T-helper 1 cell treated with Interleukin-12 subunit alpha and Interleukin-12 subunit beta and Interleukin-4 antibody, amounts not matched to agents 30 μg/mL and 1 μg/mL, for 36 hours (primary cell): ENCODE results near the gene PSEN1.

Source experiments
- H3K27ac Mint-ChIP-seq: one replicate; pipeline ENCODE4 v1.8.0; 2021; ENCODE audit warnings: mild to moderate bottlenecking, mixed read lengths
- H3K27me3 Mint-ChIP-seq: one replicate; pipeline ENCODE4 v1.8.0; 2021; ENCODE audit warnings: low read depth, mixed read lengths
- H3K36me3 Mint-ChIP-seq: one replicate; pipeline ENCODE4 v1.8.0; 2021; ENCODE audit warnings: low read depth, mixed read lengths
- H3K4me1 Mint-ChIP-seq: one replicate; pipeline ENCODE4 v1.8.0; 2021; ENCODE audit warnings: low read depth, mixed read lengths
- H3K4me3 Mint-ChIP-seq: one replicate; pipeline ENCODE4 v1.8.0; 2021; ENCODE audit warnings: mild to moderate bottlenecking, moderate library complexity, mixed read lengths
- H3K9me3 Mint-ChIP-seq: one replicate; pipeline ENCODE4 v1.8.0; 2021; ENCODE audit warnings: mixed read lengths

The PSEN1 gene

DNA sequence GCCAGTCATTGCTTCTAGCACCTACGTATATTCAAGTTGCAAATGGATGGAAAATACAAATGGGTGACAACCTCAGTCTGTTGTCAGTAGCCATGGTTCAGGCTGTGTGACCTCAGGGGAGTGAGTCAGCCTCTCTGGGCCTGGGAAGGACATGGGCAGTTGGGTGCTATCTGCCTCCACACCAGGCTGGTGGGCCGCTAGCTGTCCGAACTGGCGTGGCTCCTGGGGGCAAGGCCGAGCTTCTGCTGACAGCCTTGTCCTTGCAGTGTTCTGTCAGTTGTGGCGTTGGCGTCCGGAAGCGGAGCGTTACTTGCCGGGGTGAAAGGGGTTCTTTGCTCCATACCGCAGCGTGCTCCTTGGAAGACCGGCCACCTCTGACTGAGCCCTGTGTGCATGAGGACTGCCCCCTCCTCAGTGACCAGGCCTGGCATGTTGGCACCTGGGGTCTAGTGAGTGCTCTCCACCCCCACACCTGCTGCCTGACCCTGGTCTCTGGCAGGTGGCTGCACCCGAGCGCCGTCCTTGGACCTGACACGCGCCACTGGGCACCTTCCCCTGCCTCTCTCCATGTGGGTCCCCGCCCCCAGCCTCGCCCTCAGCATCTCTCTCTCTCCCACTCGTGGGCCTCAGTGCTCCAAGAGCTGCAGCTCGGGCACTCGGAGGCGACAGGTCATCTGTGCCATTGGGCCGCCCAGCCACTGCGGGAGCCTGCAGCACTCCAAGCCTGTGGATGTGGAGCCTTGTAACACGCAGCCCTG lies 118.1 kb downstream of the PSEN1 start:
- no peaks in the 10 kb centered on the region for H3K9me3 Mint-ChIP-seq
- H3K36me3 Mint-ChIP-seq = no peaks in the 10 kb centered on the region
- no peaks in the 10 kb centered on the region for H3K4me1 Mint-ChIP-seq
- no peak overlapping the region for H3K27ac Mint-ChIP-seq
- H3K27me3 Mint-ChIP-seq = peaks cover 3% of the 10 kb centered on the region
- H3K4me3 Mint-ChIP-seq = no peak overlapping the region

DNA sequence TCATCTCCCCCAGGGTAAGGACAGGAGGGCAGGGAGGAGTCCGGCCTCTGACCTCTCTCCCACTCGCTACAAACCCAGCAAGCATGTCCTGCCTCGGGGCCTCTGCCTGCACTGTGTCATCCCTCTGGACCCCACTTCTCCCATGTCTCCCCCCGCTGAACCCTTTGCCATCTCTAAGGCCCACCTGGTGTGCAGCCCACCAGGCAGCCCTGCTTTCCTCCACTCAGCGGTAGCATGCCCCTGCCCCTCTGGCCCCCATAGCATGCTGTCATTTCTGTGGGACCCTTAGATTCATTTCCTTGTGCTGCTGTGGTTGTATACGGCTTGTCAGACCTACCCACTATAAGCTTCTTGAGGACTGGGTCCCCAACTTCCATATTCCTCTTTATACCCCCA lies 118.7 kb downstream of the PSEN1 start:
- H3K36me3 Mint-ChIP-seq = no peaks in the 10 kb centered on the region
- H3K9me3 Mint-ChIP-seq = no peaks in the 10 kb centered on the region
- no peak overlapping the region for H3K27ac Mint-ChIP-seq
- no peak overlapping the region for H3K4me3 Mint-ChIP-seq
- H3K27me3 Mint-ChIP-seq = peaks cover 3% of the 10 kb centered on the region
- no peaks in the 10 kb centered on the region for H3K4me1 Mint-ChIP-seq

DNA sequence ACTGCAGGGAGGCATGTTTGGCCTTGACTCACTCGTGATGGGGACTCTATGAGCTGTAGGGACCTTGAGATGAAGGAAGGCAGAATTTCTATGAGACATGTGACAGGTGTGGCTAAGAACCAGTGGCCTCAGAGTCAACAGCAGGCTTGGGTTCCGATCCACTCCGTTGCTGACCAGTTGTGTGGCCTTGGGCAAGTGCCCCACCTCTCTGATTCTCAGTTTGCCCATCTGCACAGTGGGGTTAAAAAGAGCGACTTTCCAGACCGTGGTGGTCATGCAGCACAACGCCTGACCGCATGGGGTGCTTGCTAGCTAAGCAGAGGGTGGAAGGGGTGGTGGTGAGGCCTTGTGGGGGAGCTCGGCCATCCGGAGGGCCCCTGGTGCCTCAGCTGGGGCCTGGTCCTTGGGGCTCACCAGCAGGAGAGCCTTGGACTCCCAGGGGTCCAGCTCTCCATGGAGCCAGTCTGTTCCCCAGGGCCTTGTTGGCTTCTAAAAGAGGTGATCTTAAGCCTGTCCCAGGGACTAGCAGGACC lies 119.5 kb downstream of the PSEN1 start:
- H3K4me3 Mint-ChIP-seq = no peak overlapping the region
- H3K27me3 Mint-ChIP-seq = peaks cover 3% of the 10 kb centered on the region
- H3K36me3 Mint-ChIP-seq = no peaks in the 10 kb centered on the region
- no peaks in the 10 kb centered on the region for H3K9me3 Mint-ChIP-seq
- H3K4me1 Mint-ChIP-seq = no peaks in the 10 kb centered on the region
- no peak overlapping the region for H3K27ac Mint-ChIP-seq

DNA sequence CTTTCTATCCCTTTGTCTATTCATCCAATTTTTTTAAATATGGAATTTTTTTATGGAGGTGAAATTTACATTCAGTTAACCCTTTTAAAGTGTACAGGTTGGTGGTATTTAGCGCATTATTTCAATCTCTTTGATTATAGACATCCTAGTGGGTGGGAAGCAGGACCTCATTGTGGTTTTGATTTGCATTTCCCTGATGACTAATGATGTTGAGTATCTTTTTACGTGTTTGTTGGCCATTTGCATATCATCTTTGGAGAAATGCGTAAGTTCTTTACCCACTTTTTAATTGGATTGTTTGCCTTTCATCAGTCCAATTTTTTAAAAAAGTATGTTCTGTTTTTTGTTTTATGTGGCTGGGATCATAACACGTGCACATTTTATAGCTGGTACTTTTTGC lies 121.8 kb downstream of the PSEN1 start:
- no peaks in the 10 kb centered on the region for H3K36me3 Mint-ChIP-seq
- no peak overlapping the region for H3K27ac Mint-ChIP-seq
- H3K9me3 Mint-ChIP-seq = no peaks in the 10 kb centered on the region
- peaks cover 3% of the 10 kb centered on the region for H3K27me3 Mint-ChIP-seq
- H3K4me1 Mint-ChIP-seq = no peaks in the 10 kb centered on the region
- H3K4me3 Mint-ChIP-seq = no peak overlapping the region

DNA sequence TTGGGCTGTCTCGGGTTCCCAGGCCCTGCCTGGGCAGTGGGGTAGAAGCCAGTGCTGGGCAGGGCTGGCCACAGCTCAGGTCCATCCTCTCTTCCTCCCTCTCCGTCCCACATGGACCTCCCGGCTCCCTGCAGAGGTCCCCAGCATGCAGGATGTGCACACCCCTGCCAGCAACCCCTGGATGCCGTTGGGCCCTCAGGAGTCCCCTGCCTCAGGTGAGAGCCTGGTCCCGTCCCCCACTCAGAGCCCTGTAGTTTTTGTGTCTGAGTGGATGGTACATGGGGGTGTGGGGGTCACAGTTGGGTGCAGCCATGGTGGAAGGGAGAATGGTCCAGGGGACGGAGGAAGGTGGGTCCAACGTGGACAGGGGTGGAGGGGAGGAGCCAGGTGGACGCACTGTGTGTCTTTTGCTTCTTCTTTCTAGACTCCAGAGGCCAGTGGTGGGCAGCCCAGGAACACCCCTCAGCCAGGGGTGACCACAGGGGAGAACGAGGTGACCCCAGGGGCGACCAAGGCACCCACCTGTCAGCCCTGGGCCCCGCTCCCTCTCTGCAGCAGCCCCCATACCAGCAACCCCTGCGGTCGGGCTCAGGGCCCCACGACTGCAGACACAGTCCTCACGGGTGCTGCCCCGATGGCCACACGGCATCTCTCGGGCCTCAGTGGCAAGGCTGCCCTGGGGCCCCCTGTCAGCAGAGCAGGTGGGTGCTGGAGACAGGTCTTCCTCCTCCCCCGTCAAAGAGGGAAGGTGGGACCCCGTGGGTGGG lies 122.7 kb downstream of the PSEN1 start:
- H3K9me3 Mint-ChIP-seq = no peaks in the 10 kb centered on the region
- H3K4me3 Mint-ChIP-seq = no peak overlapping the region
- no peaks in the 10 kb centered on the region for H3K4me1 Mint-ChIP-seq
- H3K36me3 Mint-ChIP-seq = no peaks in the 10 kb centered on the region
- H3K27me3 Mint-ChIP-seq = peaks cover 3% of the 10 kb centered on the region
- no peak overlapping the region for H3K27ac Mint-ChIP-seq

DNA sequence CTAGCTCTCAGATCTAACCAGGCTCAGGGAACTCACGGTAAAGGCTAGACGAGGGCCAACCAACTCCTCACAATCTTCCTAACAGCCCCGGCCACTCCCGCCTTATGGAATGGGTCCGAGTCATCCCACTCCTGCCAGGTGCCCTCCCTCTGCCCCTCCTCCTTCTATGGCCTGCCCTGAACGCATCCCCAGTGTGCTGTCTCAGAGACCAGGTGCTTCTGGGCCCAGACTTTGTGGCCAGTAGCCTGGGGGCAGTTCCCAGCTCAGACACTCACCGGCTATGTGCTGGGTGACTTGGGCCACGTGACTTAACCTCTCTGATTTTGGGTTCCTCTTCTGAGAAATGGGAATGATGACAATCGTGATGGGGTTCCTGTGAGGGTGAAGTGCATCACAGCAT lies 123.5 kb downstream of the PSEN1 start:
- Mint-ChIP-seq H3K9me3 (no peaks in the 10 kb centered on the region), H3K27me3 (peaks cover 3% of the 10 kb centered on the region), H3K4me1 (no peaks in the 10 kb centered on the region), H3K36me3 (no peaks in the 10 kb centered on the region), H3K4me3 (no peak overlapping the region), H3K27ac (no peak overlapping the region)

DNA sequence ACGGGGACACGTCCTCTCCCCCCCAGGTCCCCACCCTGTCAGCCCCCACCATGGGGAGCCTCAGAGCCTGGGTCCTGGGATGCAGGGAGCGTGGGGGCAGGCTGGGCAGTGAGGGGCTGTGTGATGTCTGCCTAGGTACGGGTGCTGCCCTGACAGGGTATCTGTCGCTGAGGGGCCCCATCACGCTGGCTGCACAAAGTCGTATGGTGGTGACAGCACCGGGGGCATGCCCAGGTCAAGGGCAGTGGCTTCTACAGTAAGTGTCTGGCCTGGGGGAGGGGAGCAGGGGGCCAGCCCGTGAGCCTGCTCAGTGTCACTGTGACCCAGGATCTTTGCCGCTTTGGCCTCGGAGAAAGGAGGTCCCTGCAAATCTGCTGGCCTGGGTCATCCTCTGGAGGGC lies 124.3 kb downstream of the PSEN1 start:
- Mint-ChIP-seq H3K9me3 (no peaks in the 10 kb centered on the region), H3K4me3 (no peak overlapping the region), H3K4me1 (no peaks in the 10 kb centered on the region), H3K27ac (no peak overlapping the region), H3K27me3 (peaks cover 3% of the 10 kb centered on the region), H3K36me3 (no peaks in the 10 kb centered on the region)

DNA sequence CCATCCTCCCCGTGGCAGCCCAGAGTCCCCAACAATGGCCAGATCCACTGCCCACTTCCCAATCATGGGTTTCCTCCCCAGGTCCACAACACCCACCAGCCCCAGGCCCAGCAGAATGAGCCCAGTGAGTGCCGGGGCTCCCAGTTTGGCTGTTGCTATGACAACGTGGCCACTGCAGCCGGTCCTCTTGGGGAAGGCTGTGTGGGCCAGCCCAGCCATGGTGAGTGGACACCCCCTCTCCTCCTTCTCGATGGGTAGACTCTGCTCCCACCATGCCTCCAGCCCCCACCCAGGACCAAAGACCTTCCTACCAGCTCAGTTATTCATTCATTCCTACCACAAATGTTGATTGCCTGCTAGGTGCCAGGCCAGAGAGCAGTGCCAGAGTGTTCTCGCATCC lies 124.8 kb downstream of the PSEN1 start:
- H3K36me3 Mint-ChIP-seq = no peaks in the 10 kb centered on the region
- H3K4me3 Mint-ChIP-seq = no peak overlapping the region
- H3K9me3 Mint-ChIP-seq = no peaks in the 10 kb centered on the region
- peaks cover 3% of the 10 kb centered on the region for H3K27me3 Mint-ChIP-seq
- no peak overlapping the region for H3K27ac Mint-ChIP-seq
- H3K4me1 Mint-ChIP-seq = no peaks in the 10 kb centered on the region

DNA sequence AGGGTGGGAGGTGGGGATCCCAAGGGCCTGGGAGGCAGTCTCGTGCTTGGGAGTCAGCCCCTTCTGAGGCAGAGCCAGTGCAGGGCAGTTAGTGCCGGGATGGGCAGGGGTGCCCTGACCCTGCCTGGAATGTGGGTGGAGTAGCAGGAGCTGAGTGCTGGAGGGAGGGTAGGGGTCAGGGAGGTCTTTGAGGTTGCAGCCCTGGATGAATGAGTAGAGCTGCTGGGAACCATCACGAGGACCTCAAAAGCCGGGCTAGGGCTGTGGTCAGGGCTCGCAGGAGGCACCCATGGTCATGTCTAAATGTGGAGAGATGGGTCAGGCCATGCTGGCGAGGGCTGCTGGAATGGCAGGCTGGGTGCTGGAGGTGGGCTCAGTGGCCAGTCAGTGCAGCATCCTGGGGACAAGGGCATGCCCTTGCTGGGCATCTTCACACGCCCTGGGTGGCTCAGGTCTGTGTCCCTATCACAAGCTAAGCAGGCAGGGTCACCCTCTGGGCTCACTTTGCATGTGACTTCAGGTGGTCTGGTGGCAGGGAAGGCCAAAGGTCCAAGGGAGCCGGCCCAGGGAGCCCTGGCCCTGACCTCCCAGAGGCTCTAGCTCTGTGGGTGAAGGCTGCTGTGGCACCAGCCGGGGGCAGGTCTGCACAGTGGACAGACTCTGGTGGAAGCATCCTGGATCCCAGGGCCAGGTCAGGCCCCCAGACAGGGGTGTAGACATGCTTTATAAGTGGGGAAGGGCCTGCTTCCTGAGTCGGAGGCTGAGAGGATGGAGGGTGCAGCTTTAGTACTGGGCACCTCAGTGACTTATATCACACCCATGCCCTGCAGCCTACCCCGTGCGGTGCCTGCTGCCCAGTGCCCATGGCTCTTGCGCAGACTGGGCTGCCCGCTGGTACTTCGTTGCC lies 125.5 kb downstream of the PSEN1 start:
- Mint-ChIP-seq H3K36me3 (no peaks in the 10 kb centered on the region), H3K27ac (no peak overlapping the region), H3K9me3 (no peaks in the 10 kb centered on the region), H3K4me1 (no peaks in the 10 kb centered on the region), H3K27me3 (peaks cover 3% of the 10 kb centered on the region), H3K4me3 (no peak overlapping the region)

DNA sequence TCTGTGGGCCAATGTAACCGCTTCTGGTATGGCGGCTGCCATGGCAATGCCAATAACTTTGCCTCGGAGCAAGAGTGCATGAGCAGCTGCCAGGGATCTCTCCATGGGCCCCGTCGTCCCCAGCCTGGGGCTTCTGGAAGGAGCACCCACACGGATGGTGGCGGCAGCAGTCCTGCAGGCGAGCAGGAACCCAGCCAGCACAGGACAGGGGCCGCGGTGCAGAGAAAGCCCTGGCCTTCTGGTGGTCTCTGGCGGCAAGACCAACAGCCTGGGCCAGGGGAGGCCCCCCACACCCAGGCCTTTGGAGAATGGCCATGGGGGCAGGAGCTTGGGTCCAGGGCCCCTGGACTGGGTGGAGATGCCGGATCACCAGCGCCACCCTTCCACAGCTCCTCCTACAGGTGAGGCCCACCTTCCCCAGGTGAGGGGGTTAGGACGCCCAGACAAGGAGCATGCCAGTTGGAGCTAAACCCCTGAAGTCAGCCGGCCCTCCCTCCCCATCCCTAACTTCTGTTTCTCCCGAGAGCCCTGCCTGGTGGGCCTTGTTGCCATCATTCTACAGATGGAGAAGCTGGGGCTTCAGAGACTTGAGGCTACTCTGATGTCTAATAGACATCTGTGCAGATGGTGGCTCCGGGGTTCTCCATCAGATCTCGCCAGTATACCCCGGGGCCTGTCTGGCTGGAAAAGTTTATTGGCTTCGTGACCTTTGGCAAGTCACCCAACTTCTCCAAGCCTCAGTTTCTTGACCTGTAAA lies 126.3 kb downstream of the PSEN1 start:
- Mint-ChIP-seq H3K27me3 (peaks cover 3% of the 10 kb centered on the region), H3K4me3 (no peak overlapping the region), H3K27ac (no peak overlapping the region), H3K36me3 (no peaks in the 10 kb centered on the region), H3K9me3 (no peaks in the 10 kb centered on the region), H3K4me1 (no peaks in the 10 kb centered on the region)

DNA sequence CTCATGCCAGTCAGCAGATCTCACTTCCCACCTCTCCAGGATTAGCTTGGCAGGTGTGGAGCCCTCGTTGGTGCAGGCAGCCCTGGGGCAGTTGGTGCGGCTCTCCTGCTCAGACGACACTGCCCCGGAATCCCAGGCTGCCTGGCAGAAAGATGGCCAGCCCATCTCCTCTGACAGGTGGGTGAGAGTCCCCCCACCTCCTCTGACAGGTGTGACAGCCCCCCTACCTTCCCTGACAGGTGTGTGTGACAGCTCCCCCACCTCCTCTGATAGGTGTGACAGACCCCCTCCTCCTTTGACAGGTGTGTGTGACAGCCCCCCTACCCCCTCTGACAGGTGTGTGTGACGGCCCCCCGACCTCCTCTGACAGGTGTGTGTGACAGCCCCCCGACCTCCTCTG lies 127.3 kb downstream of the PSEN1 start:
- H3K27me3 Mint-ChIP-seq = no peaks in the 10 kb centered on the region
- H3K4me1 Mint-ChIP-seq = no peaks in the 10 kb centered on the region
- no peak overlapping the region for H3K27ac Mint-ChIP-seq
- H3K36me3 Mint-ChIP-seq = no peaks in the 10 kb centered on the region
- no peak overlapping the region for H3K4me3 Mint-ChIP-seq
- no peaks in the 10 kb centered on the region for H3K9me3 Mint-ChIP-seq

DNA sequence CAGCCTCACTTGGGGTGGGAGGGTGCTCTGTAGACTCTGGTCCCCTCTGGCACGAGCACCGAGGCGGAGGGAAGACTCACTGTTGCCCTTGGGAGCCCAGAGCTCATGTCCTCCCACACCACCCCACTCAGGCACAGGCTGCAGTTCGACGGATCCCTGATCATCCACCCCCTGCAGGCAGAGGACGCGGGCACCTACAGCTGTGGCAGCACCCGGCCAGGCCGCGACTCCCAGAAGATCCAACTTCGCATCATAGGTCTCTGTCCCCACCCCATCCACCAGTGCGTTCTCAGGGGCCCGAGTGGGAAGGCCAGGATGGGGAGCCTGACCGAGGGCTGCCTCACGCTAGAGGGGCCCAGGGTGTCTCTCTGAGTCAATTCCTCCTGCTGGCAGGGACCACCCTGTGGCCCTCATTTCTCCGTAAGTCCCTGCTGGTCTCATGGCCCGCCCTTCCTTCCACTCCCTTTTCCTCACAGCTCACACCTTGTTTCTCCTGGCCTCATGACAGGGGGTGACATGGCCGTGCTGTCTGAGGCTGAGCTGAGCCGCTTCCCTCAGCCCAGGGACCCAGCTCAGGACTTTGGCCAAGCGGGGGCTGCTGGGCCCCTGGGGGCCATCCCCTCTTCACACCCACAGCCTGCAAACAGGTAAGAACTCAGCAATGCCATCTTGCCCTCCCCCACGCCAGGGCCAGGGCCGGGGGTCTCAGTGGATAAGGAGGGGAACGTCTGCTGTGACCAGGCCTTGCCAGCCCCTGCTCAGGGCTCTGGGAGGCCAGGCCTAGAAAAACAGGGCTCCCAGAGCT lies 128.0 kb downstream of the PSEN1 start:
- H3K27ac Mint-ChIP-seq = no peak overlapping the region
- H3K4me3 Mint-ChIP-seq = no peak overlapping the region
- H3K27me3 Mint-ChIP-seq = peaks cover 5% of the 10 kb centered on the region
- no peaks in the 10 kb centered on the region for H3K9me3 Mint-ChIP-seq
- no peaks in the 10 kb centered on the region for H3K36me3 Mint-ChIP-seq
- no peaks in the 10 kb centered on the region for H3K4me1 Mint-ChIP-seq

DNA sequence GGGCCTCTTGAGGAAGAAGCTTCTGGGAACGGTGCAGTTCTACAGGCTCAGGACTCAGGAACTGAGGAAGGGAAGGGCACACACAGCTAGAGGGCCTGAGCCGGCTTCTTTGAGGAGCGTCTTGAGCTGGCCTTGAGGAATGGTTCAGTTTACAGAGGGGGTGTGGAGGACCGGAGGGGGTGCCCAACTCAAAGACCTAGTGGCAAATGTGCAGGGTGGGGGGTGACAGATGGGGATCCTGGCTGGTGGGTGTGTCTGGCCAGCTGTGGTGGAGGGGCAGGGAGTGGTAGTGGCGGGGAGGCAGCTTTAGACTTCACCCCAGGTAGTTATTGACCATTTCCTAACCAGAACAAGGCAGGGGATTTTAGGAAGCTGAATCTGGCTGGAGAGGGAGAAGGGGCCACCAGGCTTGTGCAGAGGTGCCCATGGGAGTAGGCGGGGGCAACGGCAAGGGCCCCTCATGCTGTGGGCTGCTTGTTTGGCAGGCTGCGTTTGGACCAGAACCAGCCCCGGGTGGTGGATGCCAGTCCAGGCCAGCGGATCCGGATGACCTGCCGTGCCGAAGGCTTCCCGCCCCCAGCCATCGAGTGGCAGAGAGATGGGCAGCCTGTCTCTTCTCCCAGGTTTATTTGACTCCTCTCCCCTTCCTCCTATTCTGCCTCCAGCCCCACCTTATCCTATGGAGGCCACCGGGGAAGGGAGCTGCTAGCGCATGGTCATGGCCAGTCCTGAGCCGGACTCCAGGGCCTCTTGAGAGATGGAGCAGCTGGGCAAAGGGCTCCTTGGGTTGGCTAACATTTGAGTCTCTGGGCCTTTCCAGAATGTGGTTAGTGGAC lies 128.8 kb downstream of the PSEN1 start:
- Mint-ChIP-seq H3K4me1 (no peaks in the 10 kb centered on the region), H3K9me3 (no peaks in the 10 kb centered on the region), H3K4me3 (no peak overlapping the region), H3K36me3 (no peaks in the 10 kb centered on the region), H3K27me3 (peaks cover 12% of the 10 kb centered on the region), H3K27ac (no peak overlapping the region)
